HG03460 (cell line): Measurements from ENCODE around the gene TMEM81.

ENCODE experiments used
- ATAC-seq: cut with Tn5 transposase; IDR thresholded peaks from one replicate; pipeline ENCODE4 v1.9.1; 2021; ENCODE audit not compliant: unreplicated experiment

TMEM81 gene

DNA sequence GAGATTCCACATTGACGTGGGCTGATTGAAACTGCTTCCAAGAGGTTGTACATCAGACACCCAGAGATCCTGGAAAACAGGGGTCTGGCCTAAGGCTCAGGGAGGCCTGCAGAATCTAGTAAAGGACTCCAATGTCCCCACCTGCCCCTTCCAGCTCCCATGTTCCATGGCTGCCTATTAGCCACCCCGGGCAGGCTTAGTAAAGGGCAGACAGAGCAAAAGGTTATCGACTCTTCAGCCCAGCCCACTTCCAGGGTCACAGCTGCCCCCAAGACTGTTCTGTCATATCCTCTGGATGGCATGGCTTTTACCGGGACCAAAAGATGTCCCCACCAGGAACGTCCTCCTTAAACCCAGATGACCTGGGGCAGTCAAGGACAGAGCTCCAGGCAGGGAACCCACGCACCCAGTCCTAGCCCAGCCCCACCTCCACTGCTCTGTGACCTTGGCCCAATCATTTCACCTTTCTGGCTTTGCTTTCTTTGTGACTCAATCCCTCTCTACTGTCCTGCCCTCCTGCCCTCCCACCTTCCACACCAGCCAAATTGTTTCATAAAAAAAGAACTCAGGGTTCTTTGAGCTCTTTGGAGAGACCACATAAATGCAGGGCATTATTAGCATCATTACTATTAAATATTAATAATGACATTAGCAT lies 46.0 kb downstream of the TMEM81 start:
- no peak for ATAC-seq

DNA sequence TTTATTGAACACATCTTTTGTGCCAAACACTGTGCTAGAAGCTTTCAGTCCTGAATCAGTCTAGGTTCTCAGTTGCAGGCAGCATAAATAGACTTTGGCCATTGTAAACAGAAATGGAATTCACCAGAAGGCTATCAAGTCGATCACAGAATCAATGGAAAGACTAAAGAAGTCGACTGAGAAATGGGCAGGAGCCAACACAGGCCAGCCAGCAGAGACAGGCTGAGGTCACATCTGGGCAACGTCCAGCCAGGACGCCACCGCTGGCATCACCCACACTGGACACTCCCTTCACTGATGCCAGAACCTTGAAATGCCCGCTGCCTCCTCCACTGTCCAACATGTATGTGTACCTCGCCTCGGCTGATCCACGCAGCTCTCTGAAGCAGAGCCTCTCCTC lies 46.7 kb downstream of the TMEM81 start:
- ATAC-seq: no peak
